ENCODE results near the gene NTN1. TPM values are rescaled to one million over a fixed set of nuclear protein-coding genes. Genes with fewer than 3 reads are reported as not detected.

Gene NTN1
- total RNA-seq, 2 donors from 2014 or later: 99.9 to 167 TPM

DNA sequence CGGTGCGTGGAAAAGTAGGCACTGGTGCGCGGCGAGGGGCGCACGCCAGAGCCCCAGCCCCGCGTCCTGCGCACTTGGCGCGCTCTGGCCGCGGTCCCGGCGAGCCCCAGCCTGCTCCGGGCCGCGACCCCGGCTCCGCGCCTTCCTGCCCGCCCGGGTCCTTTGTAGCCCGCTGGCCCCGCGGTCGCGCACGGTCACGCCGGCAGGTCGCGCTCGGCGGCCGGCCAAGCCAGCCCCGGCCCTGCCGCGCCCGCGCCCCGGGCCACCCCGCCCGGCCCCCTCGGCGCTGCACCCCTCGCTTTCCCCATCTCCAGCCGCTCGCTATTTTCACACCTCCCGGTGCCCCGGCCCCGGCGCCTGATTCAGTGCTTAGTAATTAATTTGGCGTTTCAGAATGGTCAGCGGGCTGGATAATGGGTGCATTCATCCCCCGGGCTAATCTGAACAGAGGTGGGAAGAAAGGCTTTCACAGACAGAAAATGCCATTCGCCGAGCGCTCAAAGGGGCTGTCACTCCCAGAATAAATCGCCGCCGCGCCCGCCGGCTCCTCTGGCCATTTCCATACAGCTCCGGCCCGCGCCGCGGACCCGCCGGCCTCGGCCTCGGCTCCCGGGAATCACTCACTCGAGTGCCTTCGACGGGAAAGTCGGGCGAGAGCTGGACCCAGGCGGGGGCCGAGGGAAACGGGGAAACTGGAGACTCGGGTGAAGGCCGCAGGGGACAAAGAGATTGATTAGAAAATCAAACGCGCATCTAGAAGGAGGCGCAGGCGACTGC is 17.8 kb upstream of the NTN1 start:
- ATAC-seq (peak; percentile 25 to 32), DNase-seq (peak; percentile 47)
- intact Hi-C loops (cut with DNase I): loop anchor here in 1 of 2 donors (2.0 kb wide), 1 partner anchor 13 kb away; no protein-coding TSS in a partner anchor

- intact Hi-C loops (cut with DNase I): no loop called here
- peak; percentile 25 for DNase-seq
- peak; percentile 10 to 25 for ATAC-seq
These were observed 17.0 kb upstream of the NTN1 start for GRCh38 chr17:9004132-9004960.

DNA sequence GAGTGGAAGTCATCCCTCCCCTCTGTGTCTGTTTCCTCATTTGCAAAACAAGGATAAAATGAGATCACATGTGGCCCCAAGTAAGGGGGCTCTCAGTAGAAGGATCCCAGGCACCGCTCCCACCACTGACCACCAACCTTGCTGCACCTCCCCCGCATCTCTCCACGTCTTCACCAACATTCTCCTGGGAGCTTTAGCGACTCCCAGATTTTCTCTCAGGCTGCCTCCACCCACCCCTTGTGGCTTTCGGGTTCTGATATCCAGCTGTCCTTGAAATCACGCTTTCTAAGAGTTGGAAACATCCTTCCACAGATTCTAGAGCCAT is 16.4 kb upstream of the NTN1 start:
- intact Hi-C loops (cut with DNase I): no loop called here
- no peak for DNase-seq
- no peak for ATAC-seq

DNA sequence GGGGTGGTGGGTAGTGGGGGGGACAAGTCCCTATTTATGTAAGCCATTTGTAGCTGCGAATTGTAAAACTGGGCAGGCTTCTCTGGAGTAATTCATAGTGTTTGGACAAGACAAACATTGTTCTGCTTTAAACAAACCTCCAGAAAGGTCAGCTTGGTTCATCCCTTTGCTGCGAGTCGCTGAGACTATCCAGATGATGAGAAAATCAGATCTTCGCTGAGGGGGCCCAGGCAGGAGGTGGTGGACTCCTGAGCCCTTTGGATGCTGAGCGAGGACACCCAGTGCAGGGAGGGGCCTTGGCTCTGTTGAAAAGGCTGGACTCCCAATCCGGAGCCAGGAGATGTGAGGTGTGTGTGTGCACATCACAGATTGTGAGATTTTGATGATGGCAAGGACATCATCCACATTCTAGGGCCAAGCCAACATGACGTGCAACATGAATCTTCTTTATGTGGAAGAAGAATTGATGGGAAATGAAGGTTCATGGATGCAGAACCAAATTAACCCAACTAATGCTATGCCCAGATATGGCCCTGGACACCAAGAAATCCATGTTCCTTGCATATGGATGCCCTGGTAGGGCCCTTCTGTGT is 15.0 kb upstream of the NTN1 start:
- ATAC-seq: no peak
- intact Hi-C loops (cut with DNase I): no loop called here

DNA sequence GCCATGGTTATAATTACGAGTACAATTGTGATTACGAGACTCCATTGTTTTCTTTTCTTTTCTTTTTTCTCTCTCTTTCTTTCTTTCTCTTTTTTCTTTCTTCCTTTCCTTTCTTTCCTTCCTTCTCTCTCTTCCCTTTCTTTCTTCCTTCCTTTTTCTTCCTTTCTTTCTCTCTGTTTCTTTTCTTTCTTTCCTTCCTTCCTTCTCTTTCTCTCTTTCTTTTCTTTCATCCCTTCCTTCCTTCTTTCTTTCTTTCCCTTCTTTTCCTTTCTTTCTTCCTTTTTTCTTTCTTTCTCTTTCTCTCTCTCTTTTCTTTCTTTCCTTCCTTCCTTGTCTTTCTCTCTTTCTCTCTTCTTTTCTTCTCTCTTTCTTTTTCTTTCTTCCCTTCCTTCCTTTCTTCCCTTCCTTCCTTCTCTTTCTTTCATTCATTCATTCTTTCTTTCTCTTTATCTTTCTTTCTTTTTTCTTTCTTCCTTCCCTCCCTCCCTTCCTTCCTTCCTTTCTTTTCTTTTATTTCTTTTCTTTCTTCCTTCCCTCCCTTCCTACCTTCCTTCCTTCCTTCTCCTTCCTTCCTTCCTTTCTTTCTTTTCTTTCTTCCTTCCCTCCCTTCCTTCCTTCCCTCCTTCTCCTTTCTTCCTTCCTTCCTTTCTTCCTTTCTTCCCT is 14.1 kb upstream of the NTN1 start:
- DNase-seq (no peak), ATAC-seq (no peak)
- intact Hi-C loops (cut with DNase I): no loop called here

More for the DNA sequence above, 15.0 kb upstream of the NTN1 start:
- DNase-seq: no peak

DNA sequence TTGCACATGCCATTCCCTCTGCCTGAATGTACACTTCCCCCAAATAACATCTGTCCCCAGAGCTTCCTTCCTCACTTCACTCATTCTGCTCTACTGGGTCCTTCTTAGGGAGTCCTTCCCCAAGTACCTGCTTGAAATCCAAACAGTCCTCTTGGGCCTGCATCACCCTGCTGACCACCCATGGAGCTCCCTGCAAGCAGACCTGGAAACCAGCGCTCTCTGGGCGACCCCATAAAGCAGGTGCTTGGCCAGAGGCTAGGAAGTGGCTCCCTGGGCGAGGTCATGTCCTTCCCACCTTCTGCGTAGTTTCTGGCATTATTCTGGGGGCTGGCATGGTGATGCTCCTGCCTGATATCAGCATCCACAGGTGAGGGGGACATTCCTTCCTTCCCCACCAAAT is 12.2 kb upstream of the NTN1 start:
- intact Hi-C loops (cut with DNase I): no loop called here
- DNase-seq (no peak), ATAC-seq (no peak)

DNA sequence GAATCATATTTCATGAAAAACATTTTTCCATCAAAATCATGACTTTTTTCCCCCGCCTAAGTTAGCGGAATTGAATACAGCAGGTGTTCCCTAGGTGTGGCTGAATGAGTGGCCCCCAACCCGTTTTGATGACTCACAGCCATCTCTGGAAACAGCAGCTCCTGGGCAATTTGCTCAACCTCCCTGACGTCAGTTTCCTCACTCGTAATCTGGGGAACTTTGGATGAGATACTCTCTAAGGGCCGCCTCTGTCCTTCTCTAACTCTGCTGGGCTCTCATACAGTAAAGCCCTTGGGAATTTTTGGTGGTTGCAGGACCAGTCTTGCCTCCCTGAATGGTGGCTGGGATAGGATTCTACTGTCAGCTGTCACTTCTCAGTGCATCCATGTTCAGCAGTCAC is 11.6 kb upstream of the NTN1 start:
- intact Hi-C loops (cut with DNase I): no loop called here
- ATAC-seq (no peak), DNase-seq (no peak)

DNA sequence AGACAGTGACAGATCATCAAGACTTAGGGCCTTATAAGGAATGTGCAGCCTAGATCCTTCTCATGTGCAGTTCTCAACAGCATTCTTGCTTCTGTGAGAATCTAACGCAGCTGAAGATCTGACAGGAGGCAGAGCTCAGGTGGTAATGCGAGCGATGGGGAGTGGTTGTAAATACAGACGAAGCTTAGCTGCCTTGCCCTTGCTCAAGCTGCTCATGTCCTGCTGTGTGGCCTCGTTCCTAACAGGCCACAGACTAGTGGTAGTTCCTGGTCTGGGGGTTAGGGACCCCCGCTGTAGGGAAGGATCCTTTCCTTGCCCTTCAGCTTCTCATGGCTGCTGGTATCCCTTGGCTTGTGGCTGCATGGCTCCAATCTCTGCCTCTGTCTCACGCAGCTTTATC is 10.3 kb upstream of the NTN1 start:
- DNase-seq: no peak
- no peak for ATAC-seq
- intact Hi-C loops (cut with DNase I): no loop called here

DNA sequence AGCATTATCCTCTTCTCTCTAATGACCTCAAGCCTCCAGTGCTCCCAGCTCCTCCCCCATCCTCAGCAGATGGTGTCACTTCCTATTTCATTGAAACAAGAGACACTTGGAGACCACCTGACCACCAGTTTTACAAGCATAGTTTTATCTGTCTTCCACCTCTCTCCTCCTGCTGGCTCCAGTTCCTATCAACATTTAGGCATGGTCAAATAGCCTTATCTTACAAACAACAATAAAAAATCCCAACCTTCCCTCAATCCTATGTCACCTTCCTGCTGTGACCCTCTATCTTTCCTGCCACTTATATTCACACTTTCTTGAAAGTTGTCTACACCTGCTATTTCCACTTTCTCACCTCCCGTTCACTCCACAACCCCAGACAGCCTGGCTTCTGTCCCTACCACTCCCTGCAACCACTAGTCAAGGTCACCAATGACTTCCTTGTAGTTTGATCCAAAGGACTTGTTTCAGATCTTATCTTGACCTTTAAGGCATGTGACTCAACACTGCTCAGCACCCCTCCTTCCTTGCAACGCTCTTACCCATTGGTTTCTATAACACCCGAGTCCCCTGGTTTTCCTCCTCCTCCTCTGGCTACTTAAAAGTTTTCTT is 4.3 kb upstream of the NTN1 start:
- ATAC-seq (peak; percentile 26 to 28), DNase-seq (peak; percentile 34)
- intact Hi-C loops (cut with DNase I): loop anchor here in 1 of 2 donors (2.0 kb wide), 1 partner anchor 14 kb away; no protein-coding TSS in a partner anchor

DNA sequence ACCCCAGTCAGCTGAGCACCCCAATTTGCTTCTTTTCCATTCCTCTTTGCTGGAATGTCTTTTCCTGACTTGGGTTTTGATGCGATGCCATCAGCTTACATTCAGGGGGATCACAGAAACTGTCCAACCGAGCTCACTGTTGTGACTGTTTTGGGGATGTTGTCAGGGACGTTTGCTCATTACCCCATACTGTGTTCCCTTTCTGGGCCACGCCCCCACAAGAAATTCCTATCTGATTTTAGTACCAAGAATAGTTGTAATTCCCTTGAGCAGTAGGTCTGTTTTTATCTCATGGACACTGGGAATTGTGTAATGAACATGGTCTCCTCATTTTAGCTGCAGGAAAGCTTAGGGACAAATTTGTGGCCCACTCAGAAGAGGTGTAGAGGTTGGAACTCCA is 2.6 kb upstream of the NTN1 start:
- DNase-seq (no peak), ATAC-seq (no peak)
- intact Hi-C loops (cut with DNase I): no loop called here

DNA sequence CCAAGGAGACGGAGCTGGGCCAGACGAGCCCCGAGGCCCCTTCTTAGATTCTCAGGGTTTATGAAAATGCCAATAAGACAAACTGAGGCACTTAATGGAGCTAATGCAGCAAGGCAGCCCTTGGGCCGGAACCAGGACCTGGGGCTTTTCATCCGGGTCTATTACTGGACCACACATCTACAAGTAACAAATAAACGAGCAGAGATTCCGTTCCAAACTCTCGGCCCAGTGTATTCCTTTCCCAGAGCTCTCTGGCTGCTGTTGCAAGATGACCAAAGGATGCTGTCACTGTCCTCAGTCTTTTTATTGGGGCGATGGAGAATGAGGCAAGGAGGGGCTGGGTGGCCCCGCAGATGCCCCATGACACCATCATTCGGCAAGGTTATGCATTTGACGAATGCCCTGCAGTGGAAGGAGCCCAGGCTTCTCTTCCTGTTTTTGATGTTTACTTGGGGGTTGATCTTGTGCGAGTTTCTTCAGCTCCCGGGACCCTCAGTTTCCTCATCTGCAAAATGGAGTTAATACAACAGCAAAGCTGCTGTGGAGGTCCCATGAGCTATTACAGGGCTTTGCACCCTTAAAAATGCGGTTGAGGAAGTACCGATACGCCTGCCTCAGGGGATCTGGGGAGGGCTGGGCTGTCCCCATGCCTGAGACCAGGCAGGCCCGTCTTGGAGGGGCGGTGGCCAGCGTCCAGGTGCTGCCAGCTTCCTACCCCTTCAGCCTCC is 1.1 kb upstream of the NTN1 start:
- no peak for ATAC-seq
- intact Hi-C loops (cut with DNase I): loop anchor here in 1 of 2 donors (5.0 to 10.0 kb wide), 2 partner anchors 85 to 117 kb away; no protein-coding TSS in a partner anchor
- DNase-seq: no peak

GRCh38 chr17:9020824-9021157 is 519 bp upstream of the NTN1 start:
- ATAC-seq: no peak
- DNase-seq: no peak
- intact Hi-C loops (cut with DNase I): loop anchor here in 1 of 2 donors (5.0 to 10.0 kb wide), 2 partner anchors 84 to 117 kb away; no protein-coding TSS in a partner anchor

DNA sequence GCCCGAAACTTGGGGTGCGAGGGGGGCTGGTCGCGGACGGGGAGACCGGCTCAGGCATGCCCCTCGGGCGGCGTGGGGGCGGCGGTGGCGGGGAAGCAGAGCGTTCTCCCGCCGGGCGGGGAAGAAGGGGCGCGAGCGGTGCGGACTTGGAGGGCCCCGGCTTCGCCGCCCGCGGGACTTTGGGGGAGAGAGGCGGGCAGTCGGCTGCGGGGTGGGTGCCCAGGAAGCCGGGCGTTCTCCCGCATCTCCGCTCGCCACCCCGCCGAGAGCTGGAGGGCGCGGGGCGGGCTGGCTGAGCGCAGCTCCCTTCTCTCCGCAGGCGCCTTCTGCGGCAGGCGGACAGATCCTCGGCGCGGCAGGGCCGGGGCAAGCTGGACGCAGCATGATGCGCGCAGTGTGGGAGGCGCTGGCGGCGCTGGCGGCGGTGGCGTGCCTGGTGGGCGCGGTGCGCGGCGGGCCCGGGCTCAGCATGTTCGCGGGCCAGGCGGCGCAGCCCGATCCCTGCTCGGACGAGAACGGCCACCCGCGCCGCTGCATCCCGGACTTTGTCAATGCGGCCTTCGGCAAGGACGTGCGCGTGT is 772 bp downstream of the NTN1 start:
- DNase-seq (peak; percentile 62), ATAC-seq (peak; percentile 67 to 79)
- intact Hi-C loops (cut with DNase I): loop anchor here in 1 of 2 donors (5.0 to 10.0 kb wide), 2 partner anchors 83 to 115 kb away; no protein-coding TSS in a partner anchor

GRCh38 chr17:9022573-9023391 is 1.5 kb downstream of the NTN1 start:
- intact Hi-C loops (cut with DNase I): loop anchor here in 1 of 2 donors (5.0 to 10.0 kb wide), 2 partner anchors 82 to 115 kb away; no protein-coding TSS in a partner anchor
- peak in 1 of 2 donors; percentile 8 for ATAC-seq
- peak; percentile 51 for DNase-seq

- DNase-seq: no peak
- intact Hi-C loops (cut with DNase I): loop anchor here in 1 of 2 donors (5.0 to 10.0 kb wide), 2 partner anchors 81 to 114 kb away; no protein-coding TSS in a partner anchor
- peak; percentile 4 to 15 for ATAC-seq
These were observed 2.3 kb downstream of the NTN1 start for GRCh38 chr17:9023392-9024218.

DNA sequence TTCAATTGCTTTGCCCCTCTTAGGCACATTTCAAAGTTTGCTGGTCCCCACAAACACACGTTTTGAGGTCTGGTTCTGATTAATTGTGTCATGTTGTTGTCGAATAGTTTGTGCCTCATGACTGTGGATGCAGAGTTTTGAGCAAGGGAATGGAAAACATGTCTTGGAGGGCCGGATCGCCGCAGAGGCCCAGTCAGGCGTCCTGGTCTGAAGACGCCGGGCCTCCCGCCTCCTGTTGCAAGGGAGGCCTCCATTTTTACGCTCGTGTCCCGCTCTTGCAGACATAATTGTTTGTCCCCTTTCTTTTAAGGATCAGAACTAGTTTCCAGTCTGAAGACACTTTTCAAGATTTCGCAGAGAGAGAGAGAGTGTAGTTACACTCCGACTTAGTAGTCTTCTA is 3.2 kb downstream of the NTN1 start:
- no peak for ATAC-seq
- intact Hi-C loops (cut with DNase I): loop anchor here in 1 of 2 donors (5.0 to 10.0 kb wide), 2 partner anchors 80 to 113 kb away; no protein-coding TSS in a partner anchor
- DNase-seq: no peak

All from left cardiac atrium (tissue), 4 donors.